H1 (cell line): ENCODE measurements around the gene CBARP. TPM values are rescaled to one million over a fixed set of nuclear protein-coding genes. Genes with fewer than 3 reads are reported as not detected.
A peak's percentile ranks its signal among the peaks of the same experiment; 100 is the strongest.

ENCODE experiments used
- BACH1 ChIP-seq: IDR thresholded peaks from 2 replicates; pipeline ENCODE4 v1.6.1; 2012; ENCODE audit warnings: low read length, improper control_type of control experiment
- CEBPB ChIP-seq: IDR thresholded peaks from 2 replicates; pipeline ENCODE4 v1.6.1; 2012; ENCODE audit warnings: low read depth, low read length
- CREB1 ChIP-seq: IDR thresholded peaks from 2 replicates; pipeline ENCODE4 v1.6.1; 2012; ENCODE audit warnings: inconsistent platforms
- EP300 ChIP-seq, 2 experiments: IDR thresholded peaks; 1 replicate in 1 of 2; 2 replicates in 1 of 2; pipeline ENCODE4 v1.6.1; 2011 to 2012; ENCODE audit warnings: low read depth in 2 of 2, low read length in 2 of 2, mild to moderate bottlenecking in 2 of 2, borderline replicate concordance in 1 of 2, inconsistent platforms in 1 of 2, moderate library complexity in 1 of 2
- GABPA ChIP-seq: IDR thresholded peaks from 2 replicates; pipeline ENCODE4 v1.6.1; 2011; ENCODE audit warnings: mild to moderate bottlenecking, low read length, moderate library complexity, borderline replicate concordance; ENCODE audit not compliant: insufficient read depth
- NANOG ChIP-seq: IDR thresholded peaks from 2 replicates; pipeline ENCODE4 v1.6.1; 2011; ENCODE audit warnings: low read length, low read depth, mild to moderate bottlenecking, inconsistent platforms; ENCODE audit not compliant: insufficient read depth, poor library complexity, severe bottlenecking
- RNF2 ChIP-seq: fragments of 200-900, 300-1000 bp; sonication (generic); IDR thresholded peaks from 2 replicates; pipeline ENCODE4 v1.7.1; 2016; ENCODE audit warnings: borderline replicate concordance, low read depth, mild to moderate bottlenecking, antibody characterized with exemption, low read length; ENCODE audit not compliant: poor library complexity, severe bottlenecking; ENCODE audit errors: missing control alignments
- TEAD4 ChIP-seq: IDR thresholded peaks from 2 replicates; pipeline ENCODE4 v1.6.1; 2012; ENCODE audit warnings: low read depth, low read length, inconsistent platforms, mixed read lengths
- ZNF274 ChIP-seq: IDR thresholded peaks from 2 replicates; pipeline ENCODE4 v1.7.0; 2012; ENCODE audit warnings: low read length, borderline replicate concordance; ENCODE audit errors: extremely low read depth
- polyA plus RNA-seq, 7 experiments: library from polyadenylated mRNA; depleted of rRNA in 3 of 7; stranded (reverse) in 5 of 7; unstranded in 2 of 7; fragments of >200 nt in 5 of 7; fragments of 200-250 nt in 2 of 7; gene quantifications; 1 replicate in 5 of 7; 2 replicates in 1 of 7; 4 replicates in 1 of 7; pipeline versions ENCODE4 v1.2.1 to v1.2.3, GENCODE V29; 2011 to 2013; ENCODE audit warnings: missing spikeins in 2 of 7, mixed read lengths in 2 of 7
- total RNA-seq: library from RNA; stranded (reverse); fragmentation: NEBNext Ultra II Directional; extraction: Animal tissue kit (Norgen Biotek cat#: 25700); gene quantifications from 2 replicates; pipeline ENCODE4 v1.2.1, GENCODE V29; 2021

The CBARP gene
- total and polyA plus RNA-seq, 2 of the 8 experiments (the other 6 are each of a cell fraction or from before 2014, with no cell fraction given), result 4.9 to 14.7 TPM

- TF ChIP-seq NANOG, result no peak
- no peak for TF ChIP-seq ZNF274
- peak; percentile 94 for TF ChIP-seq BACH1
- TF ChIP-seq CEBPB, result no peak
- TF ChIP-seq CREB1, result 0 out of 2 replicates have a peak, but pooled peaks have one; percentile 47
- no peak for TF ChIP-seq RNF2
- TF ChIP-seq EP300 (IDR thresholded peaks at IDR 0.05; ENCODE audit: borderline replicate concordance in 1 of 2, low read depth in 2 of 2, low read length in 2 of 2), result no peak
- no peak for TF ChIP-seq TEAD4
- no peak for TF ChIP-seq GABPA
- TF ChIP-seq, all 59 proteins: peak for 17
These were observed 11.0 kb upstream of the CBARP start (continued) for GRCh38 chr19:1248786-1249297.
